GM18511 (cell line): ENCODE data around the gene SPOCD1.

ENCODE experiments used
- ATAC-seq: cut with Tn5 transposase; IDR thresholded peaks from one replicate; pipeline ENCODE4 v1.9.1; 2021; ENCODE audit warnings: mild to moderate bottlenecking, moderate library complexity; ENCODE audit not compliant: unreplicated experiment

SPOCD1 gene

GRCh38 chr1:31801458-31801857 lies 14.4 kb downstream of the SPOCD1 start:
- no peak for ATAC-seq

GRCh38 chr1:31800674-31800967 lies 15.2 kb downstream of the SPOCD1 start:
- ATAC-seq, result no peak

- no peak for ATAC-seq
Measured at GRCh38 chr1:31799895-31800673, 15.7 kb downstream of the SPOCD1 start.

- ATAC-seq, result no peak
Measured at GRCh38 chr1:31799196-31799894, 16.5 kb downstream of the SPOCD1 start.

GRCh38 chr1:31798433-31799195 lies 17.2 kb downstream of the SPOCD1 start:
- no peak for ATAC-seq

- ATAC-seq, result no peak
Measured at GRCh38 chr1:31798086-31798432, 17.8 kb downstream of the SPOCD1 start.

GRCh38 chr1:31797216-31797615 lies 18.6 kb downstream of the SPOCD1 start:
- ATAC-seq, result no peak

GRCh38 chr1:31796707-31797106 lies 19.1 kb downstream of the SPOCD1 start:
- ATAC-seq, result no peak

- ATAC-seq, result no peak
Measured at GRCh38 chr1:31795801-31796621, 19.8 kb downstream of the SPOCD1 start.

- ATAC-seq, result no peak
Measured at GRCh38 chr1:31795096-31795675, 20.6 kb downstream of the SPOCD1 start.

GRCh38 chr1:31793586-31794285 lies 22.1 kb downstream of the SPOCD1 start:
- ATAC-seq, result no peak

- no peak for ATAC-seq
Measured at GRCh38 chr1:31793086-31793485, 22.7 kb downstream of the SPOCD1 start.

GRCh38 chr1:31792541-31792940 lies 23.3 kb downstream of the SPOCD1 start:
- no peak for ATAC-seq

GRCh38 chr1:31792116-31792515 lies 23.7 kb downstream of the SPOCD1 start:
- no peak for ATAC-seq

- ATAC-seq, result no peak
Measured at GRCh38 chr1:31791131-31791858, 24.5 kb downstream of the SPOCD1 start.

GRCh38 chr1:31790641-31791091 lies 25.2 kb downstream of the SPOCD1 start:
- no peak for ATAC-seq

- ATAC-seq, result no peak
Measured at GRCh38 chr1:31790140-31790539, 25.7 kb downstream of the SPOCD1 start.

- peak; percentile 59 for ATAC-seq
Measured at GRCh38 chr1:31789259-31790065, 26.4 kb downstream of the SPOCD1 start.
